IMR-90 (cell line): ENCODE results near the gene CCR6. TPM values are rescaled to one million over a fixed set of nuclear protein-coding genes. Genes with fewer than 3 reads are reported as not detected.

Experiments used
- ATAC-seq: fragments of 200-7000 bp; cut with Tn5 transposase; 2 replicates; pipeline ENCODE4 v1.9.1; 2020; ENCODE audit warnings: low read depth, mild to moderate bottlenecking, moderate library complexity
- BruUV-seq: library from RNA; stranded (reverse); fragments of 400-500 nt; replicated peaks from 2 replicates; lab custom pipeline; 2021; lab: Mats Ljungman, UMichigan
- CTCF ChIA-PET: fragments of 300-600 bp; formaldehyde crosslinking; extraction: SDS; loops from one replicate; lab custom pipeline; 2021; ENCODE audit warnings: antibody characterized with exemption; lab: Yijun Ruan, JAX
- POLR2A ChIA-PET: fragments of 300-600 bp; sonication (Branson Sonifier 250); formaldehyde crosslinking; loops from one replicate; lab custom pipeline; 2022; ENCODE audit warnings: antibody characterized with exemption; ENCODE audit not compliant: unreplicated experiment; lab: Charles Lee
- DNase-seq: peaks from one replicate; pipeline ENCODE4 v3.0.0; 2013
- H2AFZ ChIP-seq: replicated peaks from 2 replicates; pipeline ENCODE3; 2013; ENCODE audit warnings: low read length, mild to moderate bottlenecking; ENCODE audit not compliant: poor library complexity
- H2AK5ac ChIP-seq: 2 replicates; pipeline ENCODE4 v1.6.1; 2013; ENCODE audit warnings: low read depth, low read length, inconsistent platforms
- H2AK9ac ChIP-seq: replicated peaks from 2 replicates; pipeline ENCODE3; 2013; ENCODE audit warnings: mild to moderate bottlenecking, low read depth, low read length, moderate library complexity; ENCODE audit not compliant: poor library complexity
- H2BK120ac ChIP-seq: 2 replicates; pipeline ENCODE4 v1.6.1; 2013; ENCODE audit warnings: low read depth, low read length, inconsistent platforms
- H2BK15ac ChIP-seq: 3 replicates; pipeline ENCODE4 v1.6.1; 2013; ENCODE audit warnings: low read depth, low read length, inconsistent platforms
- H2BK20ac ChIP-seq: 2 replicates; pipeline ENCODE4 v1.6.1; 2013; ENCODE audit warnings: low read depth, mild to moderate bottlenecking, inconsistent platforms, low read length, moderate library complexity
- H2BK5ac ChIP-seq: 2 replicates; pipeline ENCODE4 v1.6.1; 2013; ENCODE audit warnings: mild to moderate bottlenecking, low read depth, low read length, inconsistent platforms; ENCODE audit not compliant: poor library complexity, severe bottlenecking
- H3K14ac ChIP-seq: replicated peaks from 2 replicates; pipeline ENCODE4 v1.6.1; 2013; ENCODE audit warnings: low read depth, low read length, inconsistent platforms
- H3K18ac ChIP-seq: 2 replicates; pipeline ENCODE4 v1.6.1; 2013; ENCODE audit warnings: low read depth, low read length, control low read depth
- H3K23ac ChIP-seq: 2 replicates; pipeline ENCODE4 v1.6.1; 2013; ENCODE audit warnings: low read depth, low read length, inconsistent platforms
- H3K27ac ChIP-seq: 2 replicates; pipeline ENCODE4 v1.5.1; 2013; ENCODE audit warnings: mild to moderate bottlenecking, control low read depth, low read length; ENCODE audit not compliant: insufficient read depth
- H3K27me3 ChIP-seq: 2 replicates; pipeline ENCODE4 v1.6.1; 2013; ENCODE audit warnings: low read length; ENCODE audit not compliant: control insufficient read depth, insufficient read depth
- H3K36me3 ChIP-seq: 2 replicates; pipeline ENCODE4 v1.6.1; 2013; ENCODE audit warnings: low read length, mixed read lengths; ENCODE audit not compliant: control insufficient read depth, insufficient read depth
- H3K4ac ChIP-seq: 2 replicates; pipeline ENCODE4 v1.6.1; 2013; ENCODE audit warnings: low read depth, low read length, inconsistent platforms
- H3K4me1 ChIP-seq: 2 replicates; pipeline ENCODE4 v1.6.1; 2013; ENCODE audit warnings: low read length, mixed read lengths; ENCODE audit not compliant: control insufficient read depth, insufficient read depth
- H3K4me2 ChIP-seq: 2 replicates; pipeline ENCODE4 v1.6.1; 2013; ENCODE audit warnings: low read depth, mild to moderate bottlenecking, control low read depth, low read length, moderate library complexity
- H3K4me3 ChIP-seq: 2 replicates; pipeline ENCODE4 v1.5.1; 2013; ENCODE audit warnings: low read depth, mild to moderate bottlenecking, control low read depth, low read length, moderate library complexity; ENCODE audit not compliant: insufficient read depth
- H3K56ac ChIP-seq: 2 replicates; pipeline ENCODE4 v1.6.1; 2013; ENCODE audit warnings: low read length, inconsistent platforms; ENCODE audit not compliant: insufficient read depth; ENCODE audit errors: extremely low read depth
- H3K79me1 ChIP-seq, 2 experiments: 2 replicates each; pipeline ENCODE4 v1.6.1; 2013; ENCODE audit warnings: low read length in 2 of 2, inconsistent platforms in 1 of 2, low read depth in 1 of 2
- H3K9ac ChIP-seq: 2 replicates; pipeline ENCODE4 v1.6.1; 2013; ENCODE audit warnings: low read depth, low read length, control low read depth
- H3K9me1 ChIP-seq: 2 replicates; pipeline ENCODE4 v1.6.1; 2013; ENCODE audit warnings: low read length, inconsistent platforms; ENCODE audit not compliant: insufficient read depth
- H3K9me3 ChIP-seq: 2 replicates; pipeline ENCODE4 v1.6.1; 2013; ENCODE audit warnings: low read length; ENCODE audit not compliant: control insufficient read depth, insufficient read depth
- H4K20me1 ChIP-seq: 2 replicates; pipeline ENCODE4 v1.6.1; 2013; ENCODE audit warnings: low read length, inconsistent platforms; ENCODE audit not compliant: insufficient read depth
- H4K5ac ChIP-seq: 2 replicates; pipeline ENCODE4 v1.6.1; 2013; ENCODE audit warnings: mild to moderate bottlenecking, low read depth, low read length, control low read depth
- H4K8ac ChIP-seq, 2 experiments: 2 replicates each; pipeline ENCODE4 v1.6.1; 2013; ENCODE audit warnings: low read depth in 2 of 2, low read length in 2 of 2, control low read depth in 1 of 2, inconsistent platforms in 1 of 2
- H4K91ac ChIP-seq: 2 replicates; pipeline ENCODE4 v1.6.1; 2013; ENCODE audit warnings: low read depth, low read length, inconsistent platforms; ENCODE audit not compliant: insufficient read depth
- BHLHE40 ChIP-seq: fragments of 150-350 bp; IDR thresholded peaks from 2 replicates; pipeline ENCODE4 v1.6.1; 2016; ENCODE audit warnings: mild to moderate bottlenecking, low read depth, low read length
- CEBPB ChIP-seq: IDR thresholded peaks from 2 replicates; pipeline ENCODE4 v1.6.1; 2012; ENCODE audit warnings: low read depth, low read length, improper control_type of control experiment
- FOS ChIP-seq: fragments of 150-350 bp; IDR thresholded peaks from 2 replicates; pipeline ENCODE4 v1.6.1; 2016; ENCODE audit warnings: low read depth, low read length
- MAFK ChIP-seq: IDR thresholded peaks from 2 replicates; pipeline ENCODE4 v1.6.1; 2012; ENCODE audit warnings: low read depth, low read length, improper control_type of control experiment
- MAZ ChIP-seq: IDR thresholded peaks from 2 replicates; pipeline ENCODE4 v1.6.1; 2012; ENCODE audit warnings: low read depth, mild to moderate bottlenecking, low read length, improper control_type of control experiment, moderate library complexity, borderline replicate concordance
- MXI1 ChIP-seq: IDR thresholded peaks from 2 replicates; pipeline ENCODE4 v1.6.1; 2012; ENCODE audit warnings: low read depth, mild to moderate bottlenecking, low read length, moderate library complexity, borderline replicate concordance
- NFE2L2 ChIP-seq: fragments of 150-350 bp; IDR thresholded peaks from 2 replicates; pipeline ENCODE4 v1.6.1; 2016; ENCODE audit warnings: low read depth, mild to moderate bottlenecking, low read length
- POLR2A ChIP-seq: IDR thresholded peaks from 2 replicates; pipeline ENCODE4 v1.6.1; 2012; ENCODE audit warnings: mild to moderate bottlenecking, low read depth, low read length
- RAD21 ChIP-seq: IDR thresholded peaks from 2 replicates; pipeline ENCODE4 v1.6.1; 2012; ENCODE audit warnings: low read length, improper control_type of control experiment
- RCOR1 ChIP-seq: IDR thresholded peaks from 2 replicates; pipeline ENCODE4 v1.6.1; 2012; ENCODE audit warnings: mild to moderate bottlenecking, low read length, improper control_type of control experiment; ENCODE audit not compliant: insufficient replicate concordance
- SMC3 ChIP-seq: fragments of 150-350 bp; IDR thresholded peaks from 2 replicates; pipeline ENCODE4 v1.6.1; 2016; ENCODE audit warnings: low read depth, mild to moderate bottlenecking, antibody characterized with exemption, low read length, moderate library complexity
- WGBS, 2 experiments: methylation state at CpG; one replicate each; pipeline versions ENCODE4 v1.1.5 to v1.1.7; 2013; ENCODE audit warnings: missing lambda C conversion rate in 2 of 2; ENCODE audit not compliant: insufficient read length in 1 of 2; ENCODE audit errors: extremely low coverage in 2 of 2; 5-methylcytosine and 5-hydroxymethylcytosine counted together
- dilution Hi-C: fragments of 300-500 bp; cut with HindIII; formaldehyde crosslinking; loops from one replicate; pipeline ENCODE4 v1.14.3; 2018; ENCODE audit warnings: low sequenced_read_pairs; ENCODE audit not compliant: unreplicated experiment
- in situ Hi-C: fragments of 300-500 bp; cut with MboI; formaldehyde crosslinking; loops from 3 replicates; pipeline ENCODE4 v1.14.3; 2019; ENCODE audit warnings: low sequenced_read_pairs, inconsistent platforms, mixed read lengths
- intact Hi-C: fragments of 100-400 bp; cut with micrococcal nuclease; formaldehyde crosslinking; loops from 2 replicates; pipeline ENCODE4 v1.10.0; 2022
- polyA plus RNA-seq, 3 experiments: library from polyadenylated mRNA; depleted of rRNA; stranded (reverse); fragments of >200 nt; gene quantifications; 2 replicates each; pipeline ENCODE4 v1.2.3, GENCODE V29; 2012; ENCODE audit warnings: low replicate concordance in 1 of 3
- total RNA-seq: library from RNA; depleted of rRNA; stranded (reverse); fragments of >200 nt; gene quantifications from 2 replicates; pipeline ENCODE4 v1.2.3, GENCODE V29; 2012
- TF ChIP-seq, protein P1 (sequence below): fragments of 150-350 bp; IDR thresholded peaks from 2 replicates; pipeline ENCODE4 v1.6.1; 2016; ENCODE audit warnings: low read depth, mild to moderate bottlenecking, low read length, moderate library complexity, borderline replicate concordance
- TF ChIP-seq, protein P2 (sequence below): fragments of 150-350 bp; IDR thresholded peaks from 2 replicates; pipeline ENCODE4 v1.6.1; 2017; ENCODE audit warnings: mild to moderate bottlenecking, antibody characterized with exemption, low read length, low read depth

Gene CCR6
- total and polyA plus RNA-seq, 2 of the 4 experiments (the other 2 are of a cell fraction): not detected

DNA sequence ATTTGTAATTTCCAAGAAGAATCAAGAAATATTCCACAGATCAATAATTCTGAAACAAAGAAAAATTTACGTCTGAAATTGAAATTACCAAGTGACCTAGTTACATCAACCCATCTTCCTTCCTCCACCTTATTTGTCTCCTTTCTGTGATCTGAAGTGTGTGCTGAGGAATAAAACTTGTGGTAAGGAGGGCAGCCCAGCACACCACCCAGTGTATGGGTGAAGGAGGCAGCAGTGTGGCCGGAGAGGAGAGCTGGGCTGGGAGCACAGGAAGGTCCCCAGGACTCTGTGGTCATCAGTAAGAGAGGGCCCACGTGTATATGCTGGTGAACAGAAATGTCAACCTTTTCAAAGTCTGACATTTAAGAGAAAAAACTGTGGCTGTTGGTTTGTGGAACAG, 11.3 kb upstream of the CCR6 start:
- intact Hi-C loops: no loop called here
- CTCF ChIA-PET: no interaction called here

More for the DNA sequence above, 11.3 kb upstream of the CCR6 start:
- no peak for DNase-seq
- Histone ChIP-seq H3K23ac (no peak overlapping the region), H4K20me1 (no peaks in the 10 kb centered on the region), H3K27me3 (no peaks in the 10 kb centered on the region), H2BK15ac (no peak overlapping the region), H3K14ac (no peak overlapping the region), H4K5ac (no peak overlapping the region), H2BK5ac (no peak overlapping the region), H3K4me1 (no peaks in the 10 kb centered on the region), H3K56ac (no peak overlapping the region), H4K91ac (no peak overlapping the region), H3K9me1 (no peaks in the 10 kb centered on the region), H4K8ac (no peak overlapping the region), H2BK120ac (no peak overlapping the region), H3K9ac (no peak overlapping the region), H3K4ac (no peak overlapping the region), H3K27ac (no peak overlapping the region), H2BK20ac (no peak overlapping the region), H3K4me3 (no peak overlapping the region), H3K36me3 (no peaks in the 10 kb centered on the region), H2AFZ (no peak overlapping the region), H2AK5ac (no peak overlapping the region), H3K79me1 (no peaks in the 10 kb centered on the region), H3K9me3 (peaks cover 17% of the 10 kb centered on the region), H2AK9ac (no peak overlapping the region), H3K4me2 (no peak overlapping the region), H3K18ac (no peak overlapping the region)
- ATAC-seq: no peak
- 20% methylated on average over 2 of the region's 3 CpGs; no CpG with 5 or more reads in 1 of the 2 experiments for WGBS, 2 experiments
- BruUV-seq: no TSS peak
- TF ChIP-seq RAD21 (no peak), BHLHE40 (no peak), RCOR1 (no peak), MAFK (no peak), SMC3 (no peak), NFE2L2 (no peak), MXI1 (no peak), FOS (no peak), CEBPB (no peak), MAZ (no peak), POLR2A (no peak)
- TF ChIP-seq, protein P1, sequence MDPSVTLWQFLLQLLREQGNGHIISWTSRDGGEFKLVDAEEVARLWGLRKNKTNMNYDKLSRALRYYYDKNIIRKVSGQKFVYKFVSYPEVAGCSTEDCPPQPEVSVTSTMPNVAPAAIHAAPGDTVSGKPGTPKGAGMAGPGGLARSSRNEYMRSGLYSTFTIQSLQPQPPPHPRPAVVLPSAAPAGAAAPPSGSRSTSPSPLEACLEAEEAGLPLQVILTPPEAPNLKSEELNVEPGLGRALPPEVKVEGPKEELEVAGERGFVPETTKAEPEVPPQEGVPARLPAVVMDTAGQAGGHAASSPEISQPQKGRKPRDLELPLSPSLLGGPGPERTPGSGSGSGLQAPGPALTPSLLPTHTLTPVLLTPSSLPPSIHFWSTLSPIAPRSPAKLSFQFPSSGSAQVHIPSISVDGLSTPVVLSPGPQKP: no peak
- TF ChIP-seq, protein P2, sequence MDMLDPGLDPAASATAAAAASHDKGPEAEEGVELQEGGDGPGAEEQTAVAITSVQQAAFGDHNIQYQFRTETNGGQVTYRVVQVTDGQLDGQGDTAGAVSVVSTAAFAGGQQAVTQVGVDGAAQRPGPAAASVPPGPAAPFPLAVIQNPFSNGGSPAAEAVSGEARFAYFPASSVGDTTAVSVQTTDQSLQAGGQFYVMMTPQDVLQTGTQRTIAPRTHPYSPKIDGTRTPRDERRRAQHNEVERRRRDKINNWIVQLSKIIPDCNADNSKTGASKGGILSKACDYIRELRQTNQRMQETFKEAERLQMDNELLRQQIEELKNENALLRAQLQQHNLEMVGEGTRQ: no peak
- in situ Hi-C loops: no loop called here
- POLR2A ChIA-PET: no interaction called here
- dilution Hi-C loops: no loop called here
